Stimulated activated CD8-positive, alpha-beta memory T cell treated with anti-CD3 and anti-CD28 coated beads, Interleukin-7, amount 100 ng/mL, for 24 hours (primary cell): ENCODE data around the gene FIGNL2.
"Not testable (repeated sequence)": the region's sequence is repeated elsewhere in the genome, so short reads cannot be mapped to it uniquely, and the experiment has no call there.

Experiments used
- DNase-seq: peaks from one replicate; pipeline ENCODE4 v3.0.0-alpha.2; 2020; ENCODE audit warnings: low read depth

FIGNL2 gene

DNA sequence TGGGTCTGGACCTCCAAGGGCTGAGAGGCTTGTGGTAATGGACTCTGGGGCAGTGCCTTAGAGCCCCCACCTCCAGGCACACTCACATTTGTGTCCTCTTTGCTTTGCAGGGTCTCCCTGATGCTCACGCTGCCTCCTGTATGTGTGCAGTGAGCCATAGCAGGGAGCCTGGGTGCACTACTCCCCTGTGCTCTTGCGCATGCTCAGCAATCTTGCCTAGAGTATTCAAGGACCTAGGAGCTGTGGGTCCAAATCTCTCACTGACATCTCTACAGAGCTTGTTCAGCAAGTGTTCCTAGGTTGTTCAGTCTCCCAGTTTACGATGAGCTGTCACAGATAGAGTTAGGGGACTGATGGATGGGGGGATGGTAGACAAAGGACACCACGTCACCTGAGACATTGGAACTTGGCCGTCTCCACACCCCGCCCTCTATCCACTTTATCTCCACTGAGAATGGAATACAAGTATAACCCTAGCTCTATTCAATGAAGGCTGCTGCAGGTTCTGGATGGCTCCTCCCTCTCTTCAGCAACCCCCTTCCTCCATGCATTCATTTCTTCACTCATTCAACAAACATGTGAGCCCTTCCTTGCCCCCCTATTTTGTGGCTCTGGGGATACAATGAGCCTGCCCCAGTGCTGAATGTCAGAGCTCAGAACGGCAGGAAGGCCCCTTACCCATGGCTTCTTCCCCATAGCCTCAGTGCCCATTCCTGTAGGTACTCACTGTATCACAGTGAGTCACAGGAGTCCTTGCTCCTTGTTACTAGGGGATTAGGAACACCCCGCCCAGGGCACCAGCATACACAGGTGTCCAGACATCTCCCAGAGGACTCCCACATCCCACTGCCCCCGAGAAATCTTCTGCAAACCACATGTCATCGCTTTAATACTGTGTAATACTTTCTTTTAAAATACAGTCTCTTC lies 31.2 kb downstream of the FIGNL2 start:
- DNase-seq = no peak

DNA sequence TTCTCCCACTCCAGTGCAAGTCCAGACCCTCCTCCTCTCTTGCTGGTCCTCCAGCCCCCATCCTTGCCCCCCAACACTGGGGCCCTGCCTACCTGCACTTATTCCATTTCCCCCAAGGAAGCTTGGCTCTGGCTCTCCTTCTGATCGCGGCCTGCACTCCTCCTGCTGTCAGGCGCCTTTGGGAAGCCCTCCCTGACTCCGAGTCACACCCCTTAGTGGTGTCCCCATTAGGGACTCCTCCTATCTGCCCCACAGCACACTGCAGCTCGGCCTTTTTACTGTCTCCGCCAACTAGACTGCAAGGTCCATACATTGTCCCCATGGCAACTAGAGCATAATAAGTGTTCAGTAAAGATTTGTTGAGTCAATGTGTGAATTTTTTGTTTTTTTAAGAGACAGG lies 32.9 kb downstream of the FIGNL2 start:
- DNase-seq = no peak

DNA sequence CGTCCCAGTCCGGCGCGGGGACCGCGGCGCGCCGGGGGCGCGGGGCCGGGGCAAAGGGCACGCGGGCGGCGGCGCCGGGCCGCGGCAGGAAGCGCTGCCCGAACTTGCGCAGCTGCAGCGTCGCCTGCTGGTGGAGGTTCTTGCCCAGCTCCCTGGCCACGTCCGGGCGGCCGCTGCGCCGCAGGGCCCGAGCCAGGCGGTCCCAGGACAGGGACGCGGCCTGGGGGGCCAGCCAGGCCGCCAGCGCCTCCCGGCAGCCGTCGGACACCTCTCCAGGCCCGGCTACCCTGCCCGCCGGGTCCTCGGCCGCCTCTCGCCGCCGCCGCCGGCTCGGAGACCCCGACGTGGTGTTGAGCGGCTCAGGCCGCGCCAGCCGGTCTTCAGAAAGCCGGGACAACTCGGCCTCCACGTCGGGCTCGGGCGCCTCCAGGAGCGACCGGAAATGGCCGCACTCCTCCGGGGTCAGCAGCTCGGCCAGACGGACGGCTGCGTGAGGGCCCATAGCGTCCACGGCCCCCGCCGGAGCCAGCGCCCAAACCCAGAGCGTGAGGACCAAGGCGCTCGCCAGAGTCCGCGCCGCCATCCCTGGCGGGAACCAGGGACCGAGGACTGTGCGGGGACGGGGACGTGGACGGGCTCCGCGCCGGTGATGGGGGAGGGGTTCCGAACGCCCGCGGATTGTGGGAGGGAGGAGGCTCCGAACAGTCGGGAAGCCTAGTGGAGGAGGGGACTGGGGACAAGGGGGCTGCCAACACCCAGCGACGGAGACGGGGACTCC lies 34.0 kb downstream of the FIGNL2 start:
- DNase-seq = peak; percentile 29

DNA sequence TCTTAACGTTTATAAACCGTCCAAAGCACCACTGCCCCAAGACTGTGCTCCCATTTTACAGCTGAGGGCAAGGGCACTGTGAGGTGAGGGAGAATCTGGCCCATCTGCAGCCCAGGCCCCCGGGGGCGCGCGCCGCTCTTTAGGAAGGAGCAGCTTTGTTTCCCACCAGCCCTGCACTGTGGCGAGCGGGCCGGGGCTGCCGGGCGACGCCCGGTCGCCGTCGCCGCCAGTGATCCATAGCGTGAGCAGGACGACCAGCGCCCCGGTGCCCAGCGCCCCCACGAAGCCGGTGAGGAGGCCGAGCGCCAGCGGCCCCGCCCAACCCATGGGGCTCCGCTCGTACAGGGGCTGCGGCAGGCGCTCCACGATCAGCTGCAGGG lies 34.6 kb downstream of the FIGNL2 start:
- no peak for DNase-seq

GRCh38 chr12:51812871-51813270 lies 35.6 kb downstream of the FIGNL2 start:
- no peak for DNase-seq

DNA sequence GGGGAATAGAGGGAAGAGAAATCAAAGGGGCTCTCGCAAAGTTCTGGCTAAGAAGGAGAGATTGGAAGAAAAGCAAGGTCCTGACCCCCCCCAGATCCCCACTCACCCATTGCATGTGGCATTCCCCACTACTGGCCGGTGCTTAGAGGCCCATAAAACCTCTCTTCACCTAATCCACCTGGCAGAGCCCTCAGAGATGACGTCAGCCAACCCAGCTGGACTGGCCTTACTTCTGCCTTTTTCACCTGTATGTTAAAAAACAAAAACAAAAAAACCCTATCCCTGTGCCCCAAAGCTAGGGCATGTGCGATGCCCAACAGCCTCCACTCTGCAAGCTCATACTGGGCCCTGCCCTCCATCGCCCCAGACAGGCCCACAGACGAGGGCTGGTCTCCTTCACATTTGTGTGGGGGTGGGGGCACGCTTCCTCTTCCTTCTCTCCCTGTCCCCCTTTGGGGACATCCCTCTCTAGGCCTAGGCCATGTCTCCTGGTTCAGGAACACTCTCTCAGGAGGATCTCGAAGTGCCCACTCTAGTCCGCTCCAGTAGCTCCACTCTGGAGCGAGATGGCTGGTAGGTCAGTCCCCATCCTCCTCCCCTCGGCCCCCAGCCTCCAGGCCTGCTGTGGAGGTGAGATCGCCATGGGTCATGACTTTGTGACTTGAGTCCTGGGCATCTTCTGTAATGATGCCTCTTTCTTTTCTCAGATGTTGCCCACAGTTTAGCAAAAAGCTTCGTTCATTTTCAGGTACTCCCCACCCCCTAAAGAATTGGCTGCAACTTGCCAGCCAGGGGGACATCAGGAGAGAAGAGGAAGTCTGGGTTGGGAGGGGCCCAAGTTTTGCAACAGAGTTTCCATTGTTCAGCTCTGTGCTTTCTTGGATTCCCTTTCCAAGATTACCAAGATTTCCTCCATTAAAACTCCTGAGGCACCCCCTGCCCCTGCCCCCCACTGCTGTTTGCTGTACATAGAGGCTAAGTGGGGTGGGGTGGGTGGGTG lies 37.0 kb downstream of the FIGNL2 start:
- DNase-seq = no peak

DNA sequence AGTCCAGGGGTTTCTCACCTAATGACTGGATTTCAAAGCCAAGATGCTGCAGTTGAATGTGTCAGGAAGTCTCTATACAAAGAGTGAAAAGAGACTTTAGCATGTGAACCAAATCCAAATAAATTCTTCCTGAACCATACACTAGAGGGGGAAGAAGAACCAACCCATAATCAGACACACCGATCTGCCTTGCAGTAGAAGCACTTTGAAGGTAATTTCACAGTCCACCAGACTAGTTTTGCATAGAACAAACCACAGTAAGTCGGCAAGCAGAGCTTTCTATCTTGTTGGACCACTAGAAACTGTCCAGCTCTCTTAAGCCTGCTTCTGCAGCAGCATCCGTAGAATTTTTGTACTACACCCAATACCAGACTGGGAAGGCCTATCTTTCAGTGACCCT lies 39.3 kb downstream of the FIGNL2 start:
- DNase-seq = no peak

GRCh38 chr12:51806896-51807295 lies 41.6 kb downstream of the FIGNL2 start:
- DNase-seq = no peak

- no peak for DNase-seq
These were observed 47.5 kb downstream of the FIGNL2 start for GRCh38 chr12:51801027-51801426.

GRCh38 chr12:51798501-51798900 lies 50.0 kb downstream of the FIGNL2 start:
- DNase-seq = no peak

DNA sequence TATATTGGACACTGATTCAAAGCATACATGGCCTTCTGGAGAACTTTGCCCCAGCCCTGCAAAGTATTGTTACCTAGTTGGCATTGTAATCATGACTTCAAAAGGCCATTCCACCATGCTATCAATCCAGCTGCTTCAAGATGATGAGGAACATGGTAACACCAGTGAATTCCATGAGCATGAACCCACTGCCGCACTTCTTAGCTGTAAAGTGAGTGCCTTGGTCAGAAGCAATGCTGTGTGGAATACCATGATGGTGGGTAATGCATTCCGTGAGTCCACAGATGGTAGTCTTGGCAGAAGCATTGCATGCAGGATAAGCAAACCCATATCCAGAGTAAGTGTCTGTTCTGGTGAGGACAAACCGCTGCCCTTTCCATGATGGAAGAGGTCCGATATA lies 50.5 kb downstream of the FIGNL2 start:
- not testable (repeated sequence) for DNase-seq

GRCh38 chr12:51797301-51797700 lies 51.2 kb downstream of the FIGNL2 start:
- DNase-seq = no peak

DNA sequence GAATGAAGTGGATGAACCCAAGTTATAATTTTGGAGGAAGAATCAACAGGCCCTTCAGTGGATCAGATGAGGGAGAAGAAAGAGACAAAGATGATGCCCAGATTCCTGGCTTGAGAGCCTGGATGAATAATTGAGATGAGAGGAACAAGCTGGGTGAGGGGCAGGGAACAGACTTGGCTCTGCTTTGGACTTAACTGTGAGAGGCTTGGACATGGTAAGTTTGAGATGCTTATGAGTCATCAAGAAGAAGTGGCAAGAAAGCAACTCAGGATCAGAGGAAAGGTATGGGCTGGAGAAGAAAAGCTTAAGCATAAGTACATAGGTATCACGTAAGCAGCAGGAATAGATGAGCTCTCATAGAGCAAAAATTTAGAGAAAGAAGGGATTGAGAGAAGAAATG lies 55.3 kb downstream of the FIGNL2 start:
- no peak for DNase-seq

GRCh38 chr12:51792417-51792816 lies 56.1 kb downstream of the FIGNL2 start:
- no peak for DNase-seq

DNA sequence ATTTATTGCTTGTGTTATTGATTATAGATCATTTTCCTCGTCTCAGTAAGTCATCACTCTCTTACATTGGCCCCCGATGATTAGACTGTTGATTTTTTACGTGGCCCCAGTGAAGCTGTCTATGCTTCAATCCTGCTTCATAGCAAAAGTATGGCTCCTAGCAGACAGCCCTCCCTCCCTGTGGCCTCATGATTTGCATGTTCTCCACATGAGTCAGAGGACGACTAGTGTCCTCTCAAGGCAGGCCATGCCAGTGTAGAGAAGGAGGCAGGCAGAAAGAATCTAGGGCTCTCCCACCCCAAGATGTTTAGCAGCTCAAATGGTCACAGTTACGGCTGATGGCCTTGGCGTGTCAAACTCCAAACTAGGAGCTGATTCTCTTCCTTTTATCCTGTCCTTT lies 59.6 kb downstream of the FIGNL2 start:
- DNase-seq = no peak

GRCh38 chr12:51785906-51786305 lies 62.6 kb downstream of the FIGNL2 start:
- DNase-seq = no peak

DNA sequence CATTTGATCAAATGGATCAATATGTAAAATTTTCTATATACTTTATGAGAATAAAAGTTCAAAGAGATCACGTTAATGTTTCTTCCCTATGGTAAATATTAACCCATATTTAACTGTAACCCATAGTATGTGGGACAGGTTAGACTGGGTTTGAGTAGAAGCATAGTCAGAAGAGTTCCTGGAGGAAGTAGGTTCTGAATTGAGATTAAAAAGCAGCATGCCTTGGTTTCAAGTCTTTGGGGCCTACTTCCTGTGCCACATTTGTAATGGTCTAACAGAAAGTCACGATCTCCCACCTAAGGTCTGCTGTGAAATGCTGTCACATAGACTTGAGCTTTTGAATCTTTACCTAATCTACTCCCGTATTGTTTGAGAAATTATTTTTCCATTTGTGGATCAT lies 63.8 kb downstream of the FIGNL2 start:
- no peak for DNase-seq

DNA sequence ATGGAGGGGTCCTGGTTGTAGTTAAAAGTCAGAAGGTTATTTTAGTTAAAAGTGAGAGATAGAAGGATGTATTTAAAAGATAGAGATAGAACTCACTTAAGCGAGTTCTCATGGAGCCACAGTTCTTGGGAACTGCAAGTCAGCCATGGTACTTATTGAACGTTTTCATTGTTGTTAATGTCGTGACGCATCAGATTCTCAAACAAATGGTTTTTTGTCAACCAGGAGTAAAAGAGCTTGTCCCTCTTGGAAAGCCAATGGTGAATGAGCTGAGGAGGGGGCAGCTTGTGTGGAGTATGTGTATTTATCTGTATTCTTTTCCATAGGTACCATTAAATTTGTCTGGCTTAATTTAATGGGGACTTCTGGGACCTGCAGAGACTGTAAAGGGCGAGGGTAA lies 68.6 kb downstream of the FIGNL2 start:
- no peak for DNase-seq

DNA sequence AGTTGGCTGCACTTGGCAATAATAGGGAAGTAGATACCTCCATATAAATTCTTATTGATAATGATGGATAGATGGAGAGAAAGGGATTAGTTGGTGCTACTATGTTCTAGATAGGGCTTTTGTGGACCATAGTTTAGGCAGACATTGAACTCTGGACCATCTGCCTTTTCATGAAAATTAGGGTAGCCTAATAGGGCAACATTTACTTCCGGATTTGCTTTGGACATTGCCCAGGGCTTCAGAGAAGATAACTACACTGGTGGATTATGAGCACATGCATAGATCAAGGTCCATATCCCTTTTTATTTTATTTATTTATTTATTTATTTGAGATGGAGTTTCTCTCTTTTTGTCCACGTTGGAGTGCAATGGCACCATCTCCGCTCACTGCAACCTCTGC lies 70.5 kb downstream of the FIGNL2 start:
- no peak for DNase-seq

- no peak for DNase-seq
These were observed 71.1 kb downstream of the FIGNL2 start for GRCh38 chr12:51777457-51777856.

- no peak for DNase-seq
These were observed 73.6 kb downstream of the FIGNL2 start for GRCh38 chr12:51774933-51775332.
